Immature natural killer cell (primary cell): ENCODE data around the gene RAPH1. TPM values are rescaled to one million over a fixed set of nuclear protein-coding genes. Genes with fewer than 3 reads are reported as not detected.
A peak's percentile ranks its signal among the peaks of the same experiment; 100 is the strongest.

Experiments
- DNase-seq, 3 donors: peaks; one replicate each; pipeline ENCODE4 v3.0.0; 2022; ENCODE audit warnings: mixed read lengths in 1 of 3
- H3K27ac Mint-ChIP-seq, 6 donors: one replicate each; pipeline ENCODE4 v1.8.0; 2020; ENCODE audit warnings: mixed read lengths in 6 of 6, mild to moderate bottlenecking in 5 of 6, inconsistent platforms in 4 of 6, moderate library complexity in 3 of 6
- H3K27me3 Mint-ChIP-seq, 3 donors: one replicate each; pipeline ENCODE4 v1.8.0; 2020 to 2021; ENCODE audit warnings: low read depth in 3 of 3, mild to moderate bottlenecking in 3 of 3, mixed read lengths in 3 of 3, moderate library complexity in 3 of 3, inconsistent platforms in 1 of 3
- H3K36me3 Mint-ChIP-seq, 3 donors: one replicate each; pipeline ENCODE4 v1.8.0; 2020; ENCODE audit warnings: mixed read lengths in 3 of 3, inconsistent platforms in 2 of 3, mild to moderate bottlenecking in 2 of 3
- H3K4me1 Mint-ChIP-seq, 2 donors: one replicate each; pipeline ENCODE4 v1.8.0; 2020; ENCODE audit warnings: inconsistent platforms in 2 of 2, mild to moderate bottlenecking in 2 of 2, mixed read lengths in 2 of 2, moderate library complexity in 1 of 2
- H3K4me3 Mint-ChIP-seq, 5 donors: one replicate each; pipeline ENCODE4 v1.8.0; 2020; ENCODE audit warnings: mild to moderate bottlenecking in 5 of 5, mixed read lengths in 5 of 5, inconsistent platforms in 3 of 5, moderate library complexity in 3 of 5
- H3K9me3 Mint-ChIP-seq, 6 donors: one replicate each; pipeline ENCODE4 v1.8.0; 2020; ENCODE audit warnings: mild to moderate bottlenecking in 6 of 6, mixed read lengths in 6 of 6, inconsistent platforms in 4 of 6, moderate library complexity in 3 of 6
- polyA plus RNA-seq, 3 donors: library from polyadenylated mRNA; unstranded; fragments of 300-500 nt; fragmentation: Illumina TruSeq; gene quantifications; one replicate each; pipeline ENCODE4 v1.2.3, GENCODE V29; 2021

Gene RAPH1
- polyA plus RNA-seq = not detected

GRCh38 chr2:203535078-203535783, at the start of gene RAPH1:
RAPH1 (minus strand) TSS chr2:203535301; CDS start chr2:203495353, 39,948 bp downstream.
- H3K4me1 Mint-ChIP-seq = peaks cover 22 to 28% of the 10 kb centered on the region in 2 donors
- peak within 1 kb of the TSS; percentile 82 to 86 (median 84) for H3K4me3 Mint-ChIP-seq
- H3K36me3 Mint-ChIP-seq = no peaks in the 10 kb centered on the region
- no peak within 1 kb of the TSS for H3K27ac Mint-ChIP-seq
- H3K9me3 Mint-ChIP-seq = peaks cover 0 to 5% (median 1%) of the 10 kb centered on the region in 6 donors
- peaks cover 21 to 44% (median 28%) of the 10 kb centered on the region in 3 donors for H3K27me3 Mint-ChIP-seq
- peak; percentile 21 to 30 (median 25) for DNase-seq

GRCh38 chr2:203584784-203585183, 49.7 kb upstream of the RAPH1 start:
- Mint-ChIP-seq H3K27ac (no peak overlapping the region), H3K4me3 (no peak overlapping the region), H3K4me1 (peaks cover 0 to 8% of the 10 kb centered on the region in 2 donors), H3K27me3 (peaks cover 0 to 3% (median 0%) of the 10 kb centered on the region in 3 donors), H3K9me3 (no peaks in the 10 kb centered on the region), H3K36me3 (no peaks in the 10 kb centered on the region)
- no peak for DNase-seq

GRCh38 chr2:203583701-203584100, 48.6 kb upstream of the RAPH1 start:
- Mint-ChIP-seq H3K27ac (peak overlapping the region in 1 of 6 donors; percentile 9), H3K4me1 (peaks cover 0 to 8% of the 10 kb centered on the region in 2 donors), H3K4me3 (no peak overlapping the region), H3K27me3 (peaks cover 0 to 3% (median 0%) of the 10 kb centered on the region in 3 donors), H3K9me3 (no peaks in the 10 kb centered on the region), H3K36me3 (no peaks in the 10 kb centered on the region)
- peak in 2 of 3 donors; percentile 3 to 5 for DNase-seq

- H3K27ac Mint-ChIP-seq = no peak overlapping the region
- peaks cover 0 to 3% (median 0%) of the 10 kb centered on the region in 3 donors for H3K27me3 Mint-ChIP-seq
Observed at GRCh38 chr2:203583084-203583695, 48.1 kb upstream of the RAPH1 start.

GRCh38 chr2:203582468-203582867, 47.4 kb upstream of the RAPH1 start:
- DNase-seq = no peak
- no peak overlapping the region for H3K27ac Mint-ChIP-seq
- no peaks in the 10 kb centered on the region for H3K36me3 Mint-ChIP-seq
- no peak overlapping the region for H3K4me3 Mint-ChIP-seq
- peaks cover 0 to 8% of the 10 kb centered on the region in 2 donors for H3K4me1 Mint-ChIP-seq
- no peaks in the 10 kb centered on the region for H3K9me3 Mint-ChIP-seq
- peaks cover 0 to 3% (median 0%) of the 10 kb centered on the region in 3 donors for H3K27me3 Mint-ChIP-seq

More at GRCh38 chr2:203583084-203583695, 48.1 kb upstream of the RAPH1 start:
- H3K4me3 Mint-ChIP-seq = no peak overlapping the region
- DNase-seq = no peak
- H3K36me3 Mint-ChIP-seq = no peaks in the 10 kb centered on the region
- H3K9me3 Mint-ChIP-seq = no peaks in the 10 kb centered on the region
- H3K4me1 Mint-ChIP-seq = peaks cover 0 to 8% of the 10 kb centered on the region in 2 donors

- peaks cover 0 to 3% (median 1%) of the 10 kb centered on the region in 3 donors for H3K27me3 Mint-ChIP-seq
- DNase-seq = no peak
Observed at GRCh38 chr2:203580844-203581243, 45.7 kb upstream of the RAPH1 start.

GRCh38 chr2:203579730-203580129, 44.6 kb upstream of the RAPH1 start:
- no peak overlapping the region for H3K4me3 Mint-ChIP-seq
- H3K9me3 Mint-ChIP-seq = no peaks in the 10 kb centered on the region
- DNase-seq = no peak
- H3K27me3 Mint-ChIP-seq = peaks cover 1 to 3% (median 3%) of the 10 kb centered on the region in 3 donors
- no peak overlapping the region for H3K27ac Mint-ChIP-seq
- peaks cover 0 to 8% of the 10 kb centered on the region in 2 donors for H3K4me1 Mint-ChIP-seq
- peaks cover 0 to 3% (median 0%) of the 10 kb centered on the region in 3 donors for H3K36me3 Mint-ChIP-seq

More at GRCh38 chr2:203580844-203581243, 45.7 kb upstream of the RAPH1 start:
- no peak overlapping the region for H3K4me3 Mint-ChIP-seq
- no peaks in the 10 kb centered on the region for H3K9me3 Mint-ChIP-seq
- H3K27ac Mint-ChIP-seq = no peak overlapping the region
- H3K4me1 Mint-ChIP-seq = peaks cover 0 to 8% of the 10 kb centered on the region in 2 donors
- H3K36me3 Mint-ChIP-seq = peaks cover 0 to 2% (median 0%) of the 10 kb centered on the region in 3 donors

- Mint-ChIP-seq H3K4me3 (no peak overlapping the region), H3K36me3 (peaks cover 0 to 3% (median 0%) of the 10 kb centered on the region in 3 donors), H3K27ac (no peak overlapping the region), H3K9me3 (no peaks in the 10 kb centered on the region), H3K27me3 (peaks cover 1 to 3% (median 3%) of the 10 kb centered on the region in 3 donors), H3K4me1 (peaks cover 0 to 5% of the 10 kb centered on the region in 2 donors)
- DNase-seq = no peak
Observed at GRCh38 chr2:203578759-203579643, 43.9 kb upstream of the RAPH1 start.

- peaks cover 1 to 5% (median 5%) of the 10 kb centered on the region in 3 donors for H3K27me3 Mint-ChIP-seq
- DNase-seq = no peak
- peaks cover 3 to 7% of the 10 kb centered on the region in 2 donors for H3K4me1 Mint-ChIP-seq
- peaks cover 0 to 3% (median 0%) of the 10 kb centered on the region in 3 donors for H3K36me3 Mint-ChIP-seq
- no peak overlapping the region for H3K27ac Mint-ChIP-seq
- H3K9me3 Mint-ChIP-seq = peaks cover 0 to 2% (median 0%) of the 10 kb centered on the region in 6 donors
- H3K4me3 Mint-ChIP-seq = no peak overlapping the region
Observed at GRCh38 chr2:203574824-203575223, 39.7 kb upstream of the RAPH1 start.

GRCh38 chr2:203572316-203572715, 37.2 kb upstream of the RAPH1 start:
- H3K27me3 Mint-ChIP-seq = peaks cover 3 to 7% (median 6%) of the 10 kb centered on the region in 3 donors
- H3K4me3 Mint-ChIP-seq = no peak overlapping the region
- H3K36me3 Mint-ChIP-seq = peaks cover 0 to 3% (median 0%) of the 10 kb centered on the region in 3 donors
- peaks cover 6 to 17% of the 10 kb centered on the region in 2 donors for H3K4me1 Mint-ChIP-seq
- DNase-seq = no peak
- no peak overlapping the region for H3K27ac Mint-ChIP-seq
- peaks cover 0 to 2% (median 0%) of the 10 kb centered on the region in 6 donors for H3K9me3 Mint-ChIP-seq

- peaks cover 0 to 2% (median 0%) of the 10 kb centered on the region in 6 donors for H3K9me3 Mint-ChIP-seq
- DNase-seq = peak; percentile 13 to 42 (median 15)
- peak overlapping the region in 1 of 6 donors; percentile 46 for H3K27ac Mint-ChIP-seq
- H3K4me3 Mint-ChIP-seq = no peak overlapping the region
- H3K36me3 Mint-ChIP-seq = no peaks in the 10 kb centered on the region
- H3K4me1 Mint-ChIP-seq = peaks cover 6 to 17% of the 10 kb centered on the region in 2 donors
- H3K27me3 Mint-ChIP-seq = peaks cover 2 to 4% (median 4%) of the 10 kb centered on the region in 3 donors
Observed at GRCh38 chr2:203569677-203570316, 34.7 kb upstream of the RAPH1 start.

- H3K4me3 Mint-ChIP-seq = no peak overlapping the region
- H3K36me3 Mint-ChIP-seq = no peaks in the 10 kb centered on the region
- no peaks in the 10 kb centered on the region for H3K9me3 Mint-ChIP-seq
- H3K27me3 Mint-ChIP-seq = peaks cover 2 to 7% (median 4%) of the 10 kb centered on the region in 3 donors
- H3K4me1 Mint-ChIP-seq = peaks cover 6 to 17% of the 10 kb centered on the region in 2 donors
- H3K27ac Mint-ChIP-seq = no peak overlapping the region
- DNase-seq = no peak
Observed at GRCh38 chr2:203567691-203568090, 32.6 kb upstream of the RAPH1 start.

GRCh38 chr2:203566161-203566560, 31.1 kb upstream of the RAPH1 start:
- Mint-ChIP-seq H3K4me1 (peaks cover 6 to 17% of the 10 kb centered on the region in 2 donors), H3K27me3 (peaks cover 2 to 6% (median 5%) of the 10 kb centered on the region in 3 donors), H3K9me3 (no peaks in the 10 kb centered on the region), H3K4me3 (no peak overlapping the region), H3K27ac (no peak overlapping the region), H3K36me3 (no peaks in the 10 kb centered on the region)
- no peak for DNase-seq
